SK-N-SH (cell line): ENCODE results near the gene POU2AF2. TPM values are rescaled to one million over a fixed set of nuclear protein-coding genes. Genes with fewer than 3 reads are reported as not detected.
A peak's percentile ranks its signal among the peaks of the same experiment; 100 is the strongest.

Experiments
- CTCF ChIA-PET: fragments of 300-600, 350-600 bp; formaldehyde crosslinking; extraction: SDS; loops from one replicate; lab custom pipeline; 2021; lab: Yijun Ruan, JAX
- POLR2A ChIA-PET: fragments of 350-600 bp; sonication (Branson Sonifier 250); formaldehyde crosslinking; extraction: SDS; loops from one replicate; lab custom pipeline; 2020; ENCODE audit warnings: antibody characterized with exemption, inconsistent platforms; lab: Yijun Ruan, JAX
- DNase-seq: peaks from one replicate; pipeline ENCODE4 v3.0.0; 2012
- H2AFZ ChIP-seq: fragments of 200-600 bp; sonication (generic); 2 replicates; pipeline ENCODE4 v1.8.1; 2016; ENCODE audit warnings: antibody characterized with exemption, mild to moderate bottlenecking, low read depth
- H3F3A ChIP-seq: fragments of 200-600 bp; sonication (generic); replicated peaks from 2 replicates; pipeline ENCODE3; 2016; ENCODE audit warnings: antibody characterized with exemption, mild to moderate bottlenecking; ENCODE audit not compliant: insufficient read depth
- H3K27ac ChIP-seq, 2 experiments: fragments of 200-500 bp in 1 of 2; fragments of 200-600 bp in 1 of 2; sonication (Bioruptor generic) in 1 of 2; sonication (generic), shearing (Covaris generic) in 1 of 2; 2 replicates each; pipeline versions ENCODE4 v1.5.1 to v1.6.1; 2014 to 2016; ENCODE audit warnings: low read depth in 2 of 2, inconsistent platforms in 1 of 2, low read length in 1 of 2, mild to moderate bottlenecking in 1 of 2, mixed read lengths in 1 of 2
- H3K27me3 ChIP-seq: fragments of 200-600 bp; sonication (generic), shearing (Covaris generic); 2 replicates; pipeline ENCODE4 v1.6.1; 2016; ENCODE audit warnings: mixed run types; ENCODE audit not compliant: insufficient read depth
- H3K36me3 ChIP-seq, 2 experiments: fragments of 200-500 bp in 1 of 2; fragments of 200-600 bp in 1 of 2; sonication (Bioruptor generic) in 1 of 2; sonication (generic) in 1 of 2; replicated peaks in 1 of 2; 2 replicates each; pipeline versions ENCODE3 to v1.5.1; 2014 to 2016; ENCODE audit warnings: low read length in 1 of 2, mild to moderate bottlenecking in 1 of 2; ENCODE audit not compliant: insufficient read depth in 2 of 2, control insufficient read depth in 1 of 2
- H3K4me1 ChIP-seq, 2 experiments: fragments of 200-500 bp in 1 of 2; fragments of 200-600 bp in 1 of 2; sonication (Bioruptor generic) in 1 of 2; sonication (generic), shearing (Covaris generic) in 1 of 2; 2 replicates each; pipeline versions ENCODE4 v1.5.1 to v1.6.1; 2014 to 2016; ENCODE audit warnings: low read depth in 1 of 2, low read length in 1 of 2, mixed run types in 1 of 2; ENCODE audit not compliant: insufficient read depth in 2 of 2, control insufficient read depth in 1 of 2
- H3K4me2 ChIP-seq: fragments of 200-600 bp; sonication (generic), shearing (Covaris generic); 2 replicates; pipeline ENCODE4 v1.6.1; 2017; ENCODE audit warnings: mixed run types
- H3K4me3 ChIP-seq, 2 experiments: fragments of 200-500 bp in 1 of 2; fragments of 200-600 bp in 1 of 2; sonication (Bioruptor generic) in 1 of 2; sonication (generic), shearing (Covaris generic) in 1 of 2; 2 replicates each; pipeline versions ENCODE4 v1.5.1 to v1.8.1; 2014 to 2016; ENCODE audit warnings: low read depth in 2 of 2, inconsistent platforms in 1 of 2, low read length in 1 of 2, mild to moderate bottlenecking in 1 of 2, mixed read lengths in 1 of 2, moderate library complexity in 1 of 2
- H3K79me2 ChIP-seq: fragments of 200-600 bp; sonication (generic); 2 replicates; pipeline ENCODE4 v1.8.1; 2017; ENCODE audit warnings: mild to moderate bottlenecking; ENCODE audit not compliant: insufficient read depth
- H3K9ac ChIP-seq: fragments of 200-600 bp; sonication (generic); 2 replicates; pipeline ENCODE4 v1.6.1; 2017; ENCODE audit warnings: mixed run types
- H3K9me2 ChIP-seq: fragments of 200-600 bp; sonication (generic); 2 replicates; pipeline ENCODE4 v1.6.1; 2017; ENCODE audit warnings: mixed run types
- H3K9me3 ChIP-seq: fragments of 200-600 bp; sonication (generic); 2 replicates; pipeline ENCODE4 v1.6.1; 2017; ENCODE audit warnings: mixed run types, mild to moderate bottlenecking, moderate library complexity
- H4K20me1 ChIP-seq: fragments of 200-600 bp; sonication (generic); 2 replicates; pipeline ENCODE4 v1.6.1; 2017; ENCODE audit warnings: mild to moderate bottlenecking, mixed run types; ENCODE audit not compliant: insufficient read depth
- ELF1 ChIP-seq: IDR thresholded peaks from 2 replicates; pipeline ENCODE4 v1.4.0; 2012
- EP300 ChIP-seq, 2 experiments: IDR thresholded peaks; 2 replicates each; pipeline versions ENCODE4 v1.4.0 to v1.6.1; 2012; ENCODE audit warnings: borderline replicate concordance in 1 of 2, low read depth in 1 of 2, low read length in 1 of 2
- EZH2phosphoT487 ChIP-seq: fragments of 200-600 bp; sonication (generic); IDR thresholded peaks from 2 replicates; pipeline ENCODE4 v1.6.1; 2017; ENCODE audit warnings: low read depth, mixed run types, mild to moderate bottlenecking, antibody characterized with exemption, moderate library complexity, borderline replicate concordance
- FOXJ3 ChIP-seq: sonication (generic); formaldehyde crosslinking; IDR thresholded peaks from 2 replicates; pipeline ENCODE4 v1.5.1; 2020; ENCODE audit warnings: mild to moderate bottlenecking, missing genetic modification reagents
- GATA2 ChIP-seq: sonication (generic); formaldehyde crosslinking; IDR thresholded peaks from 2 replicates; pipeline ENCODE4 v1.5.0; 2020; ENCODE audit warnings: mild to moderate bottlenecking, missing genetic modification reagents
- IRF3 ChIP-seq: fragments of 150-350 bp; IDR thresholded peaks from 2 replicates; pipeline ENCODE4 v1.6.1; 2016; ENCODE audit warnings: mild to moderate bottlenecking, low read depth, low read length
- MXI1 ChIP-seq: IDR thresholded peaks from 2 replicates; pipeline ENCODE4 v1.6.1; 2012; ENCODE audit warnings: mild to moderate bottlenecking, low read depth, low read length, improper control_type of control experiment
- NRF1 ChIP-seq: IDR thresholded peaks from 2 replicates; pipeline ENCODE4 v1.6.1; 2012; ENCODE audit warnings: low read depth, mild to moderate bottlenecking, low read length
- PBX3 ChIP-seq: IDR thresholded peaks from 2 replicates; pipeline ENCODE4; 2012
- RAD21 ChIP-seq: IDR thresholded peaks from 2 replicates; pipeline ENCODE4 v1.6.1; 2012; ENCODE audit warnings: mild to moderate bottlenecking, low read length
- RCOR1 ChIP-seq: fragments of 150-350 bp; IDR thresholded peaks from 2 replicates; pipeline ENCODE4 v1.6.1; 2017; ENCODE audit warnings: antibody characterized with exemption, low read length
- REST ChIP-seq: IDR thresholded peaks from 2 replicates; pipeline ENCODE4 v1.6.1; 2012; ENCODE audit warnings: mild to moderate bottlenecking, low read depth, low read length, moderate library complexity
- RFX5 ChIP-seq: IDR thresholded peaks from 2 replicates; pipeline ENCODE4 v1.6.1; 2012; ENCODE audit warnings: mild to moderate bottlenecking, improper control_type of control experiment, low read length
- TCF12 ChIP-seq: IDR thresholded peaks from 2 replicates; pipeline ENCODE4 v1.4.0; 2012
- USF2 ChIP-seq: fragments of 150-350 bp; IDR thresholded peaks from 2 replicates; pipeline ENCODE4 v1.6.1; 2017; ENCODE audit warnings: antibody characterized with exemption, low read length, low read depth, borderline replicate concordance
- WGBS: methylation state at CpG from one replicate; pipeline ENCODE4 v1.1.6; 2017; ENCODE audit warnings: low lambda C conversion rate; 5-methylcytosine and 5-hydroxymethylcytosine counted together
- polyA plus RNA-seq, 3 experiments: library from polyadenylated mRNA; depleted of rRNA; stranded (reverse); fragments of >200 nt; gene quantifications; 2 replicates each; pipeline ENCODE4 v1.2.3, GENCODE V29; 2012

POU2AF2 gene
- polyA plus RNA-seq, 1 of the 3 experiments (the other 2 are of a cell fraction): 0.15 TPM

GRCh38 chr11:111331711-111332479 lies 86.4 kb downstream of the POU2AF2 start (continued):
- no peak for TF ChIP-seq IRF3
- no peak for TF ChIP-seq EZH2phosphoT487
- no peak for TF ChIP-seq REST
- no peak for TF ChIP-seq RFX5
- no peak for TF ChIP-seq PBX3
- TF ChIP-seq MXI1: peak; percentile 41; the same call in 1 of the 2 replicates
- TF ChIP-seq, all 33 proteins: peak for 14

- no peak overlapping the region for H3K4me2 ChIP-seq
- DNase-seq: peak; percentile 24
- no peaks in the 10 kb centered on the region for H3K79me2 ChIP-seq
- H3K4me3 ChIP-seq: no peak overlapping the region
- peaks cover 8% of the 10 kb centered on the region for H3F3A ChIP-seq
- H3K9ac ChIP-seq: no peak overlapping the region
- no peak overlapping the region for H2AFZ ChIP-seq
- H3K9me2 ChIP-seq: no peaks in the 10 kb centered on the region
- CTCF ChIA-PET: interaction anchor here (0.6 to 1.9 kb wide), 7 partner anchors 8 to 111 kb away, joined by 3 to 6 read pairs (median 3); no protein-coding TSS in a partner anchor
- peak; percentile 89 for TF ChIP-seq RCOR1
- TF ChIP-seq GATA2 (CRISPR knock-in tag): peak; percentile 78
- TF ChIP-seq PBX3: no peak
- no peak for TF ChIP-seq ELF1
- TF ChIP-seq FOXJ3 (CRISPR knock-in tag): no peak
- TF ChIP-seq TCF12: no peak
- TF ChIP-seq EP300 (IDR thresholded peaks at IDR 0.05; ENCODE audit: borderline replicate concordance in 1 of 2, low read depth in 1 of 2, low read length in 1 of 2): peak in 1 of 2 experiments; percentile 76; a peak in 2 of 4 replicates
- no peak for TF ChIP-seq NRF1
- TF ChIP-seq RAD21: no peak
- TF ChIP-seq USF2: no peak
- H3K9me3 ChIP-seq: 0 out of 2 replicates have a peak, but pooled peaks cover 3% of the 10 kb centered on the region
- H3K36me3 ChIP-seq: no peaks in the 10 kb centered on the region
- POLR2A ChIA-PET: no interaction called here
- H3K27ac ChIP-seq: no peak overlapping the region
- WGBS: 53% methylated on average over 9 of the region's 9 CpGs
- H3K27me3 ChIP-seq: no peaks in the 10 kb centered on the region
- H4K20me1 ChIP-seq: no peaks in the 10 kb centered on the region
- H3K4me1 ChIP-seq: peaks cover 37 to 38% of the 10 kb centered on the region in 2 experiments
These were observed 89.3 kb downstream of the POU2AF2 start for GRCh38 chr11:111334532-111335502.
